ENCODE data around the gene RTRAF.

The RTRAF gene

GRCh38 chr14:51960866-51961265, 28.5 kb upstream of the RTRAF start:
- H3K79me2 ChIP-seq (ENCODE audit: insufficient read depth, low read depth) = no peaks in the 10 kb centered on the region
- no peak overlapping the region for H3K27ac ChIP-seq
- no peak for TF ChIP-seq CTCF (conservative IDR thresholded peaks at IDR 0.05; ENCODE audit: low read depth, low read length)
- no peaks in the 10 kb centered on the region for H3K4me1 ChIP-seq (ENCODE audit: low read depth, poor library complexity, severe bottlenecking)
- H3K27me3 ChIP-seq (ENCODE audit: insufficient read depth, low read depth) = no peaks in the 10 kb centered on the region
- no peak overlapping the region for H2AFZ ChIP-seq (ENCODE audit: low read depth)
- H3K4me3 ChIP-seq (IDR thresholded peaks at IDR 0.05; ENCODE audit: insufficient read depth, low read depth, low read length) = no peak overlapping the region
- H3K4me2 ChIP-seq = no peak overlapping the region
- no peaks in the 10 kb centered on the region for H3K36me3 ChIP-seq (ENCODE audit: insufficient read depth)
- H3K9ac ChIP-seq = no peak overlapping the region
- no peaks in the 10 kb centered on the region for H4K20me1 ChIP-seq (ENCODE audit: insufficient read depth)

- Histone ChIP-seq H3K36me3 (ENCODE audit: insufficient read depth) (no peaks in the 10 kb centered on the region), H3K27me3 (ENCODE audit: insufficient read depth, low read depth) (no peaks in the 10 kb centered on the region), H2AFZ (ENCODE audit: low read depth) (no peak overlapping the region), H3K4me1 (ENCODE audit: low read depth, poor library complexity, severe bottlenecking) (no peaks in the 10 kb centered on the region), H3K9ac (no peak overlapping the region), H3K4me2 (no peak overlapping the region), H3K79me2 (ENCODE audit: insufficient read depth, low read depth) (no peaks in the 10 kb centered on the region), H3K4me3 (IDR thresholded peaks at IDR 0.05; ENCODE audit: insufficient read depth, low read depth, low read length) (no peak overlapping the region), H3K27ac (no peak overlapping the region), H4K20me1 (ENCODE audit: insufficient read depth) (no peaks in the 10 kb centered on the region)
- no peak for TF ChIP-seq CTCF (conservative IDR thresholded peaks at IDR 0.05; ENCODE audit: low read depth, low read length)
Observed at GRCh38 chr14:51962711-51963110, 26.6 kb upstream of the RTRAF start.

GRCh38 chr14:51963286-51963685, 26.1 kb upstream of the RTRAF start:
- TF ChIP-seq CTCF (conservative IDR thresholded peaks at IDR 0.05; ENCODE audit: low read depth, low read length) = no peak

GRCh38 chr14:51967521-51967920, 21.8 kb upstream of the RTRAF start:
- Histone ChIP-seq H3K79me2 (ENCODE audit: insufficient read depth, low read depth) (no peaks in the 10 kb centered on the region), H3K27me3 (ENCODE audit: insufficient read depth, low read depth) (no peaks in the 10 kb centered on the region), H3K36me3 (ENCODE audit: insufficient read depth) (no peaks in the 10 kb centered on the region), H3K27ac (no peak overlapping the region), H3K9ac (no peak overlapping the region), H3K4me1 (ENCODE audit: low read depth, poor library complexity, severe bottlenecking) (no peaks in the 10 kb centered on the region), H2AFZ (ENCODE audit: low read depth) (no peak overlapping the region), H3K4me2 (no peak overlapping the region), H3K4me3 (IDR thresholded peaks at IDR 0.05; ENCODE audit: insufficient read depth, low read depth, low read length) (no peak overlapping the region), H4K20me1 (ENCODE audit: insufficient read depth) (no peaks in the 10 kb centered on the region)
- TF ChIP-seq CTCF (conservative IDR thresholded peaks at IDR 0.05; ENCODE audit: low read depth, low read length) = no peak

More at GRCh38 chr14:51963286-51963685, 26.1 kb upstream of the RTRAF start:
- H3K4me2 ChIP-seq = no peak overlapping the region
- H3K4me3 ChIP-seq (IDR thresholded peaks at IDR 0.05; ENCODE audit: insufficient read depth, low read depth, low read length) = no peak overlapping the region
- H3K36me3 ChIP-seq (ENCODE audit: insufficient read depth) = no peaks in the 10 kb centered on the region
- no peak overlapping the region for H3K9ac ChIP-seq
- no peaks in the 10 kb centered on the region for H3K27me3 ChIP-seq (ENCODE audit: insufficient read depth, low read depth)
- no peak overlapping the region for H3K27ac ChIP-seq
- H3K4me1 ChIP-seq (ENCODE audit: low read depth, poor library complexity, severe bottlenecking) = no peaks in the 10 kb centered on the region
- no peak overlapping the region for H2AFZ ChIP-seq (ENCODE audit: low read depth)
- H4K20me1 ChIP-seq (ENCODE audit: insufficient read depth) = no peaks in the 10 kb centered on the region
- no peaks in the 10 kb centered on the region for H3K79me2 ChIP-seq (ENCODE audit: insufficient read depth, low read depth)

Measured in KMS-11 (cell line).